ENCODE measurements around the gene SHANK2. TPM values are rescaled to one million over a fixed set of nuclear protein-coding genes. Genes with fewer than 3 reads are reported as not detected.
"Not testable (repeated sequence)": the region's sequence is repeated elsewhere in the genome, so short reads cannot be mapped to it uniquely, and the experiment has no call there.

SHANK2 gene
- polyA plus RNA-seq, 3 donors from 2014 or later: not detected

GRCh38 chr11:71233896-71234852, 18.2 kb downstream of the SHANK2 start:
- not testable (repeated sequence) for DNase-seq; H3K27me3 Mint-ChIP-seq (ENCODE audit: low read depth in 3 of 3); H3K27ac Mint-ChIP-seq; H3K4me3 Mint-ChIP-seq; H3K4me1 Mint-ChIP-seq; H3K36me3 Mint-ChIP-seq; H3K9me3 Mint-ChIP-seq

- H3K27ac Mint-ChIP-seq: no peak overlapping the region
Observed at GRCh38 chr11:71232364-71232763, 20.0 kb downstream of the SHANK2 start.

GRCh38 chr11:71228961-71229360, 23.4 kb downstream of the SHANK2 start:
- Mint-ChIP-seq H3K9me3 (peaks cover 7 to 33% (median 21%) of the 10 kb centered on the region in 6 donors), H3K4me1 (no peaks in the 10 kb centered on the region), H3K4me3 (no peak overlapping the region), H3K27ac (no peak overlapping the region), H3K27me3 (ENCODE audit: low read depth in 3 of 3) (peaks cover 3 to 8% (median 6%) of the 10 kb centered on the region in 3 donors), H3K36me3 (peaks cover 0 to 10% (median 2%) of the 10 kb centered on the region in 3 donors)
- DNase-seq: no peak

More at GRCh38 chr11:71232364-71232763, 20.0 kb downstream of the SHANK2 start:
- H3K9me3 Mint-ChIP-seq: peaks cover under 1 to 10% (median 6%) of the 10 kb centered on the region in 6 donors
- DNase-seq: no peak
- peaks cover 4 to 10% (median 6%) of the 10 kb centered on the region in 3 donors for H3K27me3 Mint-ChIP-seq (ENCODE audit: low read depth in 3 of 3)
- H3K4me3 Mint-ChIP-seq: no peak overlapping the region
- no peaks in the 10 kb centered on the region for H3K4me1 Mint-ChIP-seq
- peaks cover 0 to 6% (median 0%) of the 10 kb centered on the region in 3 donors for H3K36me3 Mint-ChIP-seq

- no peak overlapping the region for H3K4me3 Mint-ChIP-seq
- peaks cover 7 to 33% (median 21%) of the 10 kb centered on the region in 6 donors for H3K9me3 Mint-ChIP-seq
- no peak for DNase-seq
- H3K27ac Mint-ChIP-seq: no peak overlapping the region
- peaks cover 0 to 10% (median 2%) of the 10 kb centered on the region in 3 donors for H3K36me3 Mint-ChIP-seq
- H3K27me3 Mint-ChIP-seq (ENCODE audit: low read depth in 3 of 3): peaks cover 0 to 5% (median 3%) of the 10 kb centered on the region in 3 donors
- H3K4me1 Mint-ChIP-seq: no peaks in the 10 kb centered on the region
Observed at GRCh38 chr11:71227058-71227659, 25.2 kb downstream of the SHANK2 start.

- no peaks in the 10 kb centered on the region for H3K4me1 Mint-ChIP-seq
- H3K27me3 Mint-ChIP-seq (ENCODE audit: low read depth in 3 of 3): peaks cover 0 to 9% (median 3%) of the 10 kb centered on the region in 3 donors
- H3K4me3 Mint-ChIP-seq: no peak overlapping the region
- DNase-seq: no peak
- H3K27ac Mint-ChIP-seq: no peak overlapping the region
- peaks cover 7 to 33% (median 21%) of the 10 kb centered on the region in 6 donors for H3K9me3 Mint-ChIP-seq
- H3K36me3 Mint-ChIP-seq: peaks cover 0 to 10% (median 2%) of the 10 kb centered on the region in 3 donors
Observed at GRCh38 chr11:71223671-71224660, 28.4 kb downstream of the SHANK2 start.

GRCh38 chr11:71223081-71223405, 29.3 kb downstream of the SHANK2 start:
- no peak for DNase-seq
- Mint-ChIP-seq H3K4me1 (no peaks in the 10 kb centered on the region), H3K36me3 (peaks cover 0 to 10% (median 2%) of the 10 kb centered on the region in 3 donors), H3K9me3 (peaks cover 7 to 31% (median 20%) of the 10 kb centered on the region in 6 donors), H3K27me3 (ENCODE audit: low read depth in 3 of 3) (peaks cover 0 to 9% (median 3%) of the 10 kb centered on the region in 3 donors), H3K4me3 (no peak overlapping the region), H3K27ac (no peak overlapping the region)

GRCh38 chr11:71222318-71223080, 29.9 kb downstream of the SHANK2 start:
- Mint-ChIP-seq H3K27ac (no peak overlapping the region), H3K27me3 (ENCODE audit: low read depth in 3 of 3) (peaks cover 0 to 3% (median 3%) of the 10 kb centered on the region in 3 donors), H3K9me3 (peaks cover 4 to 25% (median 15%) of the 10 kb centered on the region in 6 donors), H3K36me3 (peaks cover 0 to 4% (median 2%) of the 10 kb centered on the region in 3 donors), H3K4me1 (no peaks in the 10 kb centered on the region), H3K4me3 (no peak overlapping the region)
- DNase-seq: no peak

GRCh38 chr11:71221821-71222220, 30.6 kb downstream of the SHANK2 start:
- Mint-ChIP-seq H3K4me3 (no peak overlapping the region), H3K27ac (no peak overlapping the region), H3K27me3 (ENCODE audit: low read depth in 3 of 3) (peaks cover 0 to 3% (median 3%) of the 10 kb centered on the region in 3 donors), H3K9me3 (peaks cover 0 to 19% (median 10%) of the 10 kb centered on the region in 6 donors), H3K4me1 (no peaks in the 10 kb centered on the region), H3K36me3 (peaks cover 0 to 4% (median 0%) of the 10 kb centered on the region in 3 donors)
- DNase-seq: no peak

GRCh38 chr11:71221201-71221600, 31.2 kb downstream of the SHANK2 start:
- H3K4me3 Mint-ChIP-seq: no peak overlapping the region
- peaks cover 0 to 16% (median 7%) of the 10 kb centered on the region in 6 donors for H3K9me3 Mint-ChIP-seq
- H3K36me3 Mint-ChIP-seq: peaks cover 0 to 4% (median 0%) of the 10 kb centered on the region in 3 donors
- no peak overlapping the region for H3K27ac Mint-ChIP-seq
- no peak for DNase-seq
- H3K4me1 Mint-ChIP-seq: no peaks in the 10 kb centered on the region
- peaks cover 0 to 3% (median 3%) of the 10 kb centered on the region in 3 donors for H3K27me3 Mint-ChIP-seq (ENCODE audit: low read depth in 3 of 3)

- no peak for DNase-seq
Observed at GRCh38 chr11:71218789-71219499, 33.4 kb downstream of the SHANK2 start.

GRCh38 chr11:71215425-71215965, 36.9 kb downstream of the SHANK2 start:
- no peak overlapping the region for H3K4me3 Mint-ChIP-seq
- H3K9me3 Mint-ChIP-seq: no peaks in the 10 kb centered on the region
- H3K27ac Mint-ChIP-seq: no peak overlapping the region
- no peaks in the 10 kb centered on the region for H3K36me3 Mint-ChIP-seq
- peaks cover 0 to 6% (median 0%) of the 10 kb centered on the region in 3 donors for H3K27me3 Mint-ChIP-seq (ENCODE audit: low read depth in 3 of 3)
- H3K4me1 Mint-ChIP-seq: no peaks in the 10 kb centered on the region
- no peak for DNase-seq

More at GRCh38 chr11:71218789-71219499, 33.4 kb downstream of the SHANK2 start:
- Mint-ChIP-seq H3K36me3 (no peaks in the 10 kb centered on the region), H3K4me3 (no peak overlapping the region), H3K9me3 (no peaks in the 10 kb centered on the region), H3K27me3 (ENCODE audit: low read depth in 3 of 3) (peaks cover 0 to 3% (median 0%) of the 10 kb centered on the region in 3 donors), H3K27ac (no peak overlapping the region), H3K4me1 (no peaks in the 10 kb centered on the region)
